RWPE1 (cell line): ENCODE data around the gene EVA1A.

Experiments
- CTCF ChIA-PET: fragments of 350-600 bp; sonication (Branson Sonifier 250); formaldehyde crosslinking; extraction: SDS; loops from one replicate; lab custom pipeline; 2021; lab: Yijun Ruan, JAX
- POLR2A ChIA-PET: fragments of 400-600 bp; formaldehyde crosslinking; extraction: SDS; loops from one replicate; lab custom pipeline; 2020; ENCODE audit warnings: antibody characterized with exemption; ENCODE audit not compliant: low non-redundant PET; lab: Yijun Ruan, JAX
- DNase-seq: peaks from one replicate; pipeline ENCODE4 v3.0.0; 2012; ENCODE audit warnings: low spot score
- H3K27ac ChIP-seq: fragments of 450-650 bp; 2 replicates; pipeline ENCODE4 v1.5.1; 2017
- TF ChIP-seq, protein P1 (sequence below): fragments of 450-650 bp; conservative IDR thresholded peaks from 2 replicates; pipeline ENCODE4 v1.5.1; 2017; ENCODE audit warnings: low read depth, mild to moderate bottlenecking

The EVA1A gene

DNA sequence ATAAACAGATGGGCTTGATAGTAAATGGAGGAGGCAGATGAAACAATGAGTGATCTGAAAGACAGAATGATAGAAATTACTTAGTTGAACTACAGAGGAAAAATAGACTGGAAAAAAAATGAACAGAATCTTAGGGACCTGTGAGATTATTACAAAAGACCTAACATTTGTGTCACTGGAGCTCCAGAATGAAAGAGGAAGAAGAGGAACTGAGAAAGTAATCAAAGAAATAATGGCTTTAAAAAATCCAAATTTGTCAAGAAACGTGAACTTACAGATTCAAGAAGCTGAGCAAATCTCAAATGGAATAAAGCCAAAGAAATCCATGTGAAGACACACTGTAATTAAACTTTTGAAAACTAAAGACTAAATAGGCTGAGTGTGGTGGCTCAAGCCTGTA lies 28.3 kb downstream of the EVA1A start:
- ChIA-PET POLR2A (no interaction called here), CTCF (interaction anchor here (0.7 kb wide), 1 partner anchor 604 kb away, joined by 3 read pairs; no protein-coding TSS in a partner anchor)
- H3K27ac ChIP-seq, result no peak overlapping the region
- TF ChIP-seq, protein P1, sequence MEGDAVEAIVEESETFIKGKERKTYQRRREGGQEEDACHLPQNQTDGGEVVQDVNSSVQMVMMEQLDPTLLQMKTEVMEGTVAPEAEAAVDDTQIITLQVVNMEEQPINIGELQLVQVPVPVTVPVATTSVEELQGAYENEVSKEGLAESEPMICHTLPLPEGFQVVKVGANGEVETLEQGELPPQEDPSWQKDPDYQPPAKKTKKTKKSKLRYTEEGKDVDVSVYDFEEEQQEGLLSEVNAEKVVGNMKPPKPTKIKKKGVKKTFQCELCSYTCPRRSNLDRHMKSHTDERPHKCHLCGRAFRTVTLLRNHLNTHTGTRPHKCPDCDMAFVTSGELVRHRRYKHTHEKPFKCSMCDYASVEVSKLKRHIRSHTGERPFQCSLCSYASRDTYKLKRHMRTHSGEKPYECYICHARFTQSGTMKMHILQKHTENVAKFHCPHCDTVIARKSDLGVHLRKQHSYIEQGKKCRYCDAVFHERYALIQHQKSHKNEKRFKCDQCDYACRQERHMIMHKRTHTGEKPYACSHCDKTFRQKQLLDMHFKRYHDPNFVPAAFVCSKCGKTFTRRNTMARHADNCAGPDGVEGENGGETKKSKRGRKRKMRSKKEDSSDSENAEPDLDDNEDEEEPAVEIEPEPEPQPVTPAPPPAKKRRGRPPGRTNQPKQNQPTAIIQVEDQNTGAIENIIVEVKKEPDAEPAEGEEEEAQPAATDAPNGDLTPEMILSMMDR, result no peak
- no peak for DNase-seq

DNA sequence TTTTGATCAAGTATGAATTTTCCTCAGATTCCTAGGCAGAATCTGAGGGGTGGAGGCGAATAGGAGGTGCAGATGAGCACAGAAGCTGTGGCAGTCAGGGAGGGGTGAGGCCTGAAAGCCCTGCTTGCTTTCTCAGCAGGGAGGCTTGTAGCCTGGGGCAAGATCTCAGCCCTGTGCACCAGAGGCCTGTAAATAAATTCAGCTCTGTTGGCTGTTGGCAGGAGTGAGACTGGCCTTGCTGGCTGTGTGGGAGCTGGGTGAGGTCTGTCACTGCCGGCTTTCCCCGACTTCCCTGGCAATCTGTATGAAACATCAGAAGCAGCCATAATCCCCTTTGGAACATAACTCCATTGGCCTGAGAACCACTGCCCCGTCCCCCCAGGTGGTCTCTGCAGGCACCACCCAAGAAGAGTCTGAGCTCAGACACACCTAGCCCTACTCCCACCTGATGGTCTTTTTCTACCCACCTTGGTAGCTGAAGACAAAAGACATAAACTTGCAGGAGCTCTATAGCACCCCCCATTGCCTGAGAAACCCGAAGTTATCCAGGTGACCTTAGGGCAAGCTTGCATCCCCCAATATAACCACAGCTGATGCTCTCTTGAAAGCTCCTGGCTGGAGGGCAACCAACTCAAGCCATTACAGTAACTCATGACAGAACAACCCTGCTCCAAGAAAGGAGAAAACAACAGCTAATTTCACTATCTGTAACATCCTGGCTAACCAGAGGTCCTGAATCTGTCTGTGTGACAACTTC lies 32.3 kb downstream of the EVA1A start:
- DNase-seq, result no peak
- ChIA-PET POLR2A (no interaction called here), CTCF (interaction anchor here (0.7 kb wide), 1 partner anchor 12 kb away, joined by 4 read pairs; no protein-coding TSS in a partner anchor)
- no peak overlapping the region for H3K27ac ChIP-seq
- TF ChIP-seq, protein P1, result no peak

DNA sequence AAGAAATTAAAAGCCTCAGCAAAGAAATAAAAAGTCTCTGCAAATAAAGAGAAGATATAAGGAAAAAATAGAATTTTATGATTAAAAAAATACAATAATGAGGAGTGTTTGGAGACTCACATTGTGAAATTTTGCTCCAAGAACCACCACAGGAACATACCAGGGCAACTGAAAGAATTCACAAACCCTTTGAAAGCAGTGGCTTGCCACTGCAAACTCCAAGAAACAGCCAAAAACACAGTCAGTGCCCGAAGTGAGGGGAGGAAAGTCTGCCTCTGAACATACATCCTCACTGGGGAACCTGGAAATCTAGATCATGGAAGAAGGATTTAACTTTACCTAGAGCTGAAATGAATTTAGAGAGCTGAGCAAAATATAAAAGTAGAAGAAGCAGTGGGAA lies 33.1 kb downstream of the EVA1A start:
- TF ChIP-seq, protein P1, result no peak
- no peak overlapping the region for H3K27ac ChIP-seq
- CTCF ChIA-PET, result interaction anchor here (0.7 kb wide), 1 partner anchor 13 kb away, joined by 4 read pairs; no protein-coding TSS in a partner anchor
- DNase-seq, result no peak
- POLR2A ChIA-PET, result no interaction called here

DNA sequence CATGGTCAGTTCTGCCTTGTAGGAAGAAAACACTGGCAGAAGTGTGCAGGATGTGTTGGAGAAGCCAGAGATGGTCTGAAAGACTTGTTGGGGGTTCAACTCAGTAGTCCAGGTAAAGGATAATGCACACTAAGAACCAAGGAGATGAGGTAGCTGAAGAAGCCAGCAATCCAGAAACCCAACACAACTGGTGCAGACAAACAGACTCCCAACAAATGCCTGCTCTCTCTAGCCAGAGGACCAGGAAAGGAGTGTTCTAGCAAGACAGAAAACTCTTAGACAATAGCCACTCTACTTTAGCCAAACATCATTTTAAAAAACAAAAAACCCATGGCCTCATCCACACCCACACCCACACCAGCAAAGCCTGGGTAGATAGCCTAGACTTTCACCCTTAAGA lies 33.9 kb downstream of the EVA1A start:
- TF ChIP-seq, protein P1, result no peak
- H3K27ac ChIP-seq, result no peak overlapping the region
- DNase-seq, result no peak
- POLR2A ChIA-PET, result no interaction called here
- CTCF ChIA-PET, result interaction anchor here (0.7 kb wide), 1 partner anchor 85 kb away, joined by 3 read pairs; no protein-coding TSS in a partner anchor

DNA sequence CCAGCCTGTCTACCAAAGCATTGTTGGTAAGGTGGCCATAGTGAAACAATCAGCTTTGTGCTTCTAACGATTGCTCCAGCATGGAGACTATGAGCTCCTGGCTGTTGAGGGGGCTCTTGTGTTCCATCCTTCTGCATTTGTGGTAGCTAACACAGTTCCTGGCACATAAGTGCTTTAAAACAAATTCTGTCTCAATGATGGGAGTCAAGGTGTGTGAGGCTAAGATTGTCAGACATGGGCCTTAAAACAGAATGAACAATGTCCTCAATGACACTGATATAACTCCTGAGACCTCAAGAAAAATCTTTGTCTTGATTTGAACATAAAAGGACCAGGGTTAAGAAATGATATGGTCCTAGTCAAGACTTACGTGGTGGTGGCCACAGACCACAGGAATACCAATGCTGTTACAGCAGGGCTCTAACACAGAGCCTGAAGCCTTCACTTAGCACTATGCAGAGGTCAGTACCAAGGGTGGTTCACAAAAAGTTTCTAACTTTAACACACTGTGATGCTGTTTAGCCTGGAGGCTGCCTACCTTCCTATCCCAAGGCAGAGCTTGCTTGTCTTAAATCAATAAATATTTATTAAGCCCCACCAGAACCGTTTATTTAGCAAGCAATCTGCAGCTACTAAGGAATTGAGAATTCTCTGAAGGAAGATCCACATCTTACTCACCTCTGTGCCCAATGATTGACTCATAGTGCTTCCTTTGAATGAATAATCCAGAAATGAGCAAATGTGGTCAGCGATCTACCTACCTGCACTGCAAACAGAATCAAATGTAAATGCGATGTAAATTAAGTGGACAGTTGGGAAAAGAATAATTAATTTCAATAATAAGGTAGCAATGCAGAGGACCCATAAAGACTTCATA lies 35.1 kb downstream of the EVA1A start:
- POLR2A ChIA-PET, result no interaction called here
- DNase-seq, result peak; percentile 64
- H3K27ac ChIP-seq, result no peak overlapping the region
- CTCF ChIA-PET, result no interaction called here
- TF ChIP-seq, protein P1, result no peak

DNA sequence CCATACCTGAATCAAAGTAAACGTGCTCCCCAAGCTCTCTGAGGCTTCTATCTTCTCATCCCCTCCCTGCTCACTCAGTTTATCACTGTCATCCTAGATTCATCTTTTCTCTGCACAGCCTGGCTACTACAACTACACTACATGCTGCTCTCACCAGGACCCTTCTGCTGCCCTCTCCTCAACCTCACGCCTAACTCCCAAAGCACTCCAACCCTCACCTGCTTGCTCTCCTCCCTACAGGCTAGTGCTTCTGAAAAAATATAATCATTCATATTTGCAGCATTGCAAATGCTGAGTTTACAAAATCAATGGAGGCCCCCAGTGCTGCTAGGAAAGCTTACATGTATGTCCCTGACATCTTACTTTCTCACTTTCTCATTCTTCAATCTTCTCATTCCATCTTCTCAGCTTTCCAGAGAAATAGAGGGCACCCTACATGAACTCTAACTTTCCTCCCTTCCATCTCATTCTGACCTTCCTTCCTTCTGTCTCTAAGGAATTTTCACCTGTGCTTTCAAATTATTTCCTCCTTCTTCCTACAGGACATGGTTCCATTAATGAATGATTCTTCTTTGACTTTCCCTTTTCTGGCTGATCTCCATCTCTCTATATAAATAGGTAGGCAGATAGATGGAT lies 36.3 kb downstream of the EVA1A start:
- CTCF ChIA-PET, result no interaction called here

More for the DNA sequence above, 36.3 kb downstream of the EVA1A start:
- no peak for DNase-seq
- TF ChIP-seq, protein P1, result no peak
- POLR2A ChIA-PET, result no interaction called here
- no peak overlapping the region for H3K27ac ChIP-seq
